H1 (cell line): ENCODE results near the gene SHROOM2. TPM values are rescaled to one million over a fixed set of nuclear protein-coding genes. Genes with fewer than 3 reads are reported as not detected.

Source experiments
- CTCF ChIA-PET: fragments of 300-600 bp; sonication (Branson Sonifier 250); formaldehyde crosslinking; loops from one replicate; lab custom pipeline; 2021; ENCODE audit not compliant: partially characterized antibody; lab: Charles Lee
- POLR2A ChIA-PET: fragments of 300-600 bp; sonication (Branson Sonifier 250); formaldehyde crosslinking; loops from one replicate; lab custom pipeline; 2021; ENCODE audit warnings: inconsistent platforms; ENCODE audit not compliant: partially characterized antibody; lab: Charles Lee
- DNase-seq, 2 experiments: peaks; one replicate each; pipeline versions ENCODE4 v3.0.0 to v3.0.0-alpha.2; 2010 to 2022; ENCODE audit warnings: low spot score in 2 of 2, low read depth in 1 of 2, mixed read lengths in 1 of 2
- FAIRE-seq: peaks from 2 replicates; lab custom pipeline; 2011; peaks lifted over from hg19 to GRCh38; lab: Jason Lieb, UNC
- H2AFZ ChIP-seq: 2 replicates; pipeline ENCODE4 v1.8.1; 2012; ENCODE audit warnings: low read length, inconsistent platforms
- H2AK5ac ChIP-seq: 2 replicates; pipeline ENCODE4 v1.6.1; 2013; ENCODE audit warnings: low read depth, low read length
- H2BK120ac ChIP-seq: replicated peaks from 2 replicates; pipeline ENCODE3; 2013; ENCODE audit warnings: low read depth, low read length, inconsistent platforms
- H2BK12ac ChIP-seq: 2 replicates; pipeline ENCODE4 v1.6.1; 2013; ENCODE audit warnings: low read depth, low read length
- H2BK15ac ChIP-seq: 2 replicates; pipeline ENCODE4 v1.6.1; 2013; ENCODE audit warnings: low read length
- H2BK20ac ChIP-seq: 2 replicates; pipeline ENCODE4 v1.6.1; 2013; ENCODE audit warnings: low read length
- H2BK5ac ChIP-seq: 2 replicates; pipeline ENCODE4 v1.6.1; 2013; ENCODE audit warnings: low read depth, low read length
- H3K14ac ChIP-seq: 2 replicates; pipeline ENCODE4 v1.6.1; 2013; ENCODE audit warnings: inconsistent platforms; ENCODE audit not compliant: insufficient read length
- H3K18ac ChIP-seq: 2 replicates; pipeline ENCODE4 v1.6.1; 2013; ENCODE audit warnings: low read length; ENCODE audit errors: extremely low read depth
- H3K23ac ChIP-seq: 2 replicates; pipeline ENCODE4 v1.6.1; 2013; ENCODE audit warnings: inconsistent platforms; ENCODE audit not compliant: insufficient read length
- H3K23me2 ChIP-seq: 2 replicates; pipeline ENCODE4 v1.6.1; 2013; ENCODE audit warnings: low read depth, low read length
- H3K27ac ChIP-seq: 2 replicates; pipeline ENCODE4 v1.6.1; 2011; ENCODE audit warnings: low read depth, low read length, inconsistent platforms
- H3K27me3 ChIP-seq, 4 experiments: replicated peaks in 1 of 4; 1 replicate in 1 of 4; 2 replicates in 3 of 4; pipeline versions ENCODE4 v1.6.1 to v1.8.1; 2011 to 2013; ENCODE audit warnings: low read length in 3 of 4, mild to moderate bottlenecking in 3 of 4, inconsistent platforms in 2 of 4, mixed read lengths in 2 of 4, moderate library complexity in 1 of 4; ENCODE audit not compliant: control insufficient read depth in 3 of 4, insufficient read depth in 3 of 4; ENCODE audit errors: extremely low read depth in 1 of 4
- H3K36me3 ChIP-seq, 4 experiments: 2 replicates each; pipeline versions ENCODE4 v1.6.1 to v1.8.1; 2011 to 2013; ENCODE audit warnings: mild to moderate bottlenecking in 4 of 4, low read length in 3 of 4, moderate library complexity in 2 of 4, control low read depth in 1 of 4, inconsistent platforms in 1 of 4; ENCODE audit not compliant: insufficient read depth in 4 of 4, control insufficient read depth in 2 of 4
- H3K4ac ChIP-seq: replicated peaks from 2 replicates; pipeline ENCODE3; 2013; ENCODE audit warnings: low read length, low read depth, mixed read lengths, inconsistent platforms; ENCODE audit not compliant: insufficient read length
- H3K4me1 ChIP-seq, 4 experiments: replicated peaks in 1 of 4; 1 replicate in 1 of 4; 2 replicates in 3 of 4; pipeline versions ENCODE4 v1.6.1 to v1.8.1; 2011 to 2013; ENCODE audit warnings: low read length in 3 of 4, inconsistent platforms in 2 of 4, mixed read lengths in 1 of 4; ENCODE audit not compliant: insufficient read depth in 4 of 4, control insufficient read depth in 3 of 4
- H3K4me2 ChIP-seq, 2 experiments: 2 replicates each; pipeline versions ENCODE4 v1.6.1 to v1.8.1; 2011 to 2013; ENCODE audit warnings: low read depth in 2 of 2, low read length in 2 of 2, control low read depth in 1 of 2, inconsistent platforms in 1 of 2, mild to moderate bottlenecking in 1 of 2; ENCODE audit not compliant: insufficient read depth in 1 of 2
- H3K4me3 ChIP-seq, 4 experiments: fragments of 200-600, 300-600 bp in 1 of 4; sonication (generic), shearing (Covaris generic), sonication (Bioruptor Twin) in 1 of 4; 2 replicates each; pipeline versions ENCODE4 v1.5.1 to v1.8.1; 2011 to 2016; ENCODE audit warnings: low read length in 4 of 4, low read depth in 3 of 4, control low read depth in 2 of 4, inconsistent platforms in 2 of 4, mild to moderate bottlenecking in 2 of 4, mixed read lengths in 1 of 4, moderate library complexity in 1 of 4; ENCODE audit not compliant: insufficient read depth in 2 of 4; ENCODE audit errors: extremely low read depth in 1 of 4
- H3K56ac ChIP-seq: replicated peaks from 2 replicates; pipeline ENCODE3; 2013; ENCODE audit warnings: low read depth, mild to moderate bottlenecking, mixed read lengths, low read length, inconsistent platforms; ENCODE audit not compliant: insufficient read length
- H3K79me1 ChIP-seq: 2 replicates; pipeline ENCODE4 v1.6.1; 2013; ENCODE audit warnings: low read depth, low read length, control low read depth
- H3K79me2 ChIP-seq, 2 experiments: 2 replicates each; pipeline versions ENCODE4 v1.6.1 to v1.8.1; 2012 to 2013; ENCODE audit warnings: low read length in 2 of 2, mild to moderate bottlenecking in 2 of 2, inconsistent platforms in 1 of 2; ENCODE audit not compliant: insufficient read depth in 2 of 2, control insufficient read depth in 1 of 2
- H3K9ac ChIP-seq, 4 experiments: replicated peaks in 1 of 4; 1 replicate in 1 of 4; 2 replicates in 3 of 4; pipeline versions ENCODE4 v1.6.1 to v1.8.1; 2011 to 2013; ENCODE audit warnings: low read depth in 3 of 4, low read length in 3 of 4, control low read depth in 2 of 4, mild to moderate bottlenecking in 2 of 4, moderate library complexity in 2 of 4, inconsistent platforms in 1 of 4; ENCODE audit errors: extremely low read depth in 1 of 4
- H3K9me3 ChIP-seq, 2 experiments: 2 replicates each; pipeline versions ENCODE4 v1.6.1 to v1.8.1; 2012 to 2013; ENCODE audit warnings: mild to moderate bottlenecking in 2 of 2, moderate library complexity in 2 of 2, control low read depth in 1 of 2, inconsistent platforms in 1 of 2, low read depth in 1 of 2, low read length in 1 of 2, mixed read lengths in 1 of 2; ENCODE audit not compliant: insufficient read depth in 2 of 2
- H4K20me1 ChIP-seq, 2 experiments: replicated peaks in 1 of 2; 2 replicates each; pipeline versions ENCODE3 to v1.8.1; 2011 to 2013; ENCODE audit warnings: inconsistent platforms in 2 of 2, low read length in 2 of 2, mild to moderate bottlenecking in 1 of 2; ENCODE audit not compliant: insufficient read depth in 2 of 2, control insufficient read depth in 1 of 2
- H4K5ac ChIP-seq: 2 replicates; pipeline ENCODE4 v1.6.1; 2013; ENCODE audit warnings: low read length, low read depth, mixed read lengths, inconsistent platforms; ENCODE audit not compliant: insufficient read length
- H4K8ac ChIP-seq: 2 replicates; pipeline ENCODE4 v1.8.0; 2013; ENCODE audit warnings: mild to moderate bottlenecking, moderate library complexity, low read length, inconsistent platforms; ENCODE audit not compliant: insufficient read depth; ENCODE audit errors: extremely low read depth
- H4K91ac ChIP-seq: replicated peaks from 2 replicates; pipeline ENCODE3; 2013; ENCODE audit warnings: low read length, mixed read lengths, inconsistent platforms; ENCODE audit not compliant: insufficient read length
- CEBPB ChIP-seq: IDR thresholded peaks from 2 replicates; pipeline ENCODE4 v1.6.1; 2012; ENCODE audit warnings: low read depth, low read length
- GTF2F1 ChIP-seq: IDR thresholded peaks from 2 replicates; pipeline ENCODE4 v1.6.1; 2012; ENCODE audit warnings: low read depth, low read length, improper control_type of control experiment, borderline replicate concordance
- JUN ChIP-seq: IDR thresholded peaks from 2 replicates; pipeline ENCODE4 v1.6.1; 2011; ENCODE audit warnings: low read depth, mild to moderate bottlenecking, improper control_type of control experiment, low read length
- NANOG ChIP-seq: IDR thresholded peaks from 2 replicates; pipeline ENCODE4 v1.6.1; 2011; ENCODE audit warnings: low read length, low read depth, mild to moderate bottlenecking, inconsistent platforms; ENCODE audit not compliant: insufficient read depth, poor library complexity, severe bottlenecking
- RFX5 ChIP-seq: IDR thresholded peaks from 2 replicates; pipeline ENCODE4 v1.6.1; 2011; ENCODE audit warnings: low read depth, low read length, improper control_type of control experiment, borderline replicate concordance
- RXRA ChIP-seq: IDR thresholded peaks from 2 replicates; pipeline ENCODE4 v1.6.1; 2011; ENCODE audit warnings: low read depth, mild to moderate bottlenecking, low read length, moderate library complexity; ENCODE audit not compliant: insufficient read depth
- SP2 ChIP-seq: IDR thresholded peaks from 2 replicates; pipeline ENCODE4 v1.6.1; 2012; ENCODE audit warnings: mild to moderate bottlenecking, low read length, inconsistent platforms
- SRF ChIP-seq: IDR thresholded peaks from 2 replicates; pipeline ENCODE4 v1.6.1; 2011; ENCODE audit warnings: mild to moderate bottlenecking, low read depth, low read length, moderate library complexity
- TAF1 ChIP-seq: IDR thresholded peaks from 2 replicates; pipeline ENCODE4 v1.6.1; 2011; ENCODE audit warnings: mild to moderate bottlenecking, low read depth, low read length
- TBP ChIP-seq: IDR thresholded peaks from 2 replicates; pipeline ENCODE4 v1.6.1; 2011; ENCODE audit warnings: low read depth, low read length, improper control_type of control experiment
- WGBS, 2 experiments: shearing (Covaris generic) in 1 of 2; methylation state at CpG; one replicate each; pipeline versions ENCODE4 v1.1.6 to v1.1.7; 2013 to 2015; ENCODE audit warnings: low lambda C conversion rate in 2 of 2, mixed read lengths in 2 of 2, inconsistent platforms in 1 of 2, low coverage in 1 of 2, missing lambda C conversion rate in 1 of 2; ENCODE audit not compliant: insufficient replicate concordance in 2 of 2, insufficient coverage in 1 of 2, insufficient read length in 1 of 2; ENCODE audit errors: extremely low coverage in 1 of 2, missing lambda C conversion rate in 1 of 2; 5-methylcytosine and 5-hydroxymethylcytosine counted together
- polyA plus RNA-seq, 7 experiments: library from polyadenylated mRNA; depleted of rRNA in 3 of 7; stranded (reverse) in 5 of 7; unstranded in 2 of 7; fragments of >200 nt in 5 of 7; fragments of 200-250 nt in 2 of 7; gene quantifications; 1 replicate in 5 of 7; 2 replicates in 1 of 7; 4 replicates in 1 of 7; pipeline versions ENCODE4 v1.2.1 to v1.2.3, GENCODE V29; 2011 to 2013; ENCODE audit warnings: missing spikeins in 2 of 7, mixed read lengths in 2 of 7
- total RNA-seq: library from RNA; stranded (reverse); fragmentation: NEBNext Ultra II Directional; extraction: Animal tissue kit (Norgen Biotek cat#: 25700); gene quantifications from 2 replicates; pipeline ENCODE4 v1.2.1, GENCODE V29; 2021
- TF ChIP-seq, protein P1 (sequence below): IDR thresholded peaks from 2 replicates; pipeline ENCODE4 v1.6.1; 2012; ENCODE audit warnings: inconsistent platforms

Gene SHROOM2
- total and polyA plus RNA-seq, 2 of the 8 experiments (the other 6 are each of a cell fraction or from before 2014, with no cell fraction given): 3.4 to 14.2 TPM

DNA sequence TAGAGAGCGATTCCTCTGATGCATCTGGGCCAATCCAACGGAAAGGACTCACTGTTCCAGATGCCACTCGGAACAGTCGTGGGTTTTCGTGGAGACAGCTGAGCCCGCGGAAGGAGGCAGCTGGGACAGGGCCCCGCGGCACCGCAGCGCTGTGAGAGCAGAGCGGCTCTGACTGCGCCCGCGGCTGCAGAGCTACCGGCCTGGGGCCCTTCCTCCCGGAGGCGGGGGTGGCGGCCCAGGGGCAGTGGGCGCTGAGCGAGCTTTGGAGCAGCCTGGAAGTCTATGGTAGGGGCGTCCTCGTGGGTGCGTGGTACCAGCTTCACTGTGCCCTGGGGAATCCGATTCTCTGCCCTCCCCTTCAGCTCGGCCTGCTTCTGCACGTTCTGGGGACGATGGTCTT lies 205.8 kb downstream of the SHROOM2 start:
- no peak overlapping the region for H3K18ac ChIP-seq
- H4K5ac ChIP-seq: no peak overlapping the region
- WGBS, 2 experiments: 96% methylated on average over 20 of the region's 28 CpGs; no CpG with 5 or more reads in 1 of the 2 experiments

More for the DNA sequence above, 205.8 kb downstream of the SHROOM2 start:
- Histone ChIP-seq H2AK5ac (no peak overlapping the region), H2BK12ac (no peak overlapping the region), H4K8ac (no peak overlapping the region), H3K9ac (no peak overlapping the region), H3K79me2 (no peaks in the 10 kb centered on the region), H4K91ac (no peak overlapping the region), H2BK15ac (no peak overlapping the region), H3K56ac (no peak overlapping the region), H3K23ac (no peak overlapping the region), H2AFZ (no peak overlapping the region), H3K27me3 (no peaks in the 10 kb centered on the region), H2BK20ac (no peak overlapping the region), H3K27ac (no peak overlapping the region), H3K23me2 (no peaks in the 10 kb centered on the region), H3K4me2 (no peak overlapping the region), H4K20me1 (no peaks in the 10 kb centered on the region), H3K79me1 (no peaks in the 10 kb centered on the region), H3K4me1 (no peaks in the 10 kb centered on the region), H2BK120ac (no peak overlapping the region), H3K36me3 (no peaks in the 10 kb centered on the region), H3K14ac (no peak overlapping the region), H3K4me3 (no peak overlapping the region), H3K9me3 (peaks cover 0 to 7% of the 10 kb centered on the region in 2 experiments; a peak in 1 of 4 replicates), H2BK5ac (no peak overlapping the region), H3K4ac (no peak overlapping the region)
- TF ChIP-seq SP2: no peak
- TF ChIP-seq, protein P1, sequence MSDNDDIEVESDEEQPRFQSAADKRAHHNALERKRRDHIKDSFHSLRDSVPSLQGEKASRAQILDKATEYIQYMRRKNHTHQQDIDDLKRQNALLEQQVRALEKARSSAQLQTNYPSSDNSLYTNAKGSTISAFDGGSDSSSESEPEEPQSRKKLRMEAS: no peak
- no peak for TF ChIP-seq GTF2F1
- TF ChIP-seq NANOG: no peak
- TF ChIP-seq RXRA: no peak
- TF ChIP-seq RFX5: no peak
- TF ChIP-seq TBP: no peak
- no peak for TF ChIP-seq TAF1
- no peak for TF ChIP-seq SRF
- no peak for TF ChIP-seq CEBPB
- TF ChIP-seq JUN: no peak
- ChIA-PET CTCF (interaction anchor here (1.0 to 3.4 kb wide), 5 partner anchors 9 to 127 kb away, joined by 3 to 30 read pairs (median 3); no protein-coding TSS in a partner anchor), POLR2A (no interaction called here)
- DNase-seq (no peak), FAIRE-seq (no peak)
